ENCODE results near the gene CHRNA1. TPM values are rescaled to one million over a fixed set of nuclear protein-coding genes. Genes with fewer than 3 reads are reported as not detected.

Gene CHRNA1
- total RNA-seq, 2 experiments from 2014 or later: not detected

GRCh38 chr2:174791746-174792280 lies 27.5 kb upstream of the CHRNA1 start:
- CTCF ChIA-PET (ENCODE audit: unreplicated experiment): no interaction called here
- Histone ChIP-seq H3K36me3 (ENCODE audit: insufficient read depth, low read length) (no peaks in the 10 kb centered on the region), H3K9me3 (ENCODE audit: low read length) (no peaks in the 10 kb centered on the region), H3K4me1 (ENCODE audit: insufficient read depth, low read length, poor library complexity, severe bottlenecking) (no peaks in the 10 kb centered on the region), H3K4me2 (ENCODE audit: low read length) (no peak overlapping the region), H3K4me3 (ENCODE audit: low read depth, low read length, poor library complexity, severe bottlenecking) (no peak overlapping the region), H3K79me2 (ENCODE audit: insufficient read depth, low read depth, low read length) (no peaks in the 10 kb centered on the region), H2AFZ (ENCODE audit: low read length) (no peak overlapping the region), H3K27ac (ENCODE audit: low read depth, low read length, poor library complexity, severe bottlenecking) (no peak overlapping the region), H4K20me1 (ENCODE audit: insufficient read depth, low read length) (no peaks in the 10 kb centered on the region), H3K9me2 (ENCODE audit: insufficient read depth, low read length) (no peaks in the 10 kb centered on the region)
- POLR2A ChIA-PET: interaction anchor here (1.6 kb wide), 1 partner anchor 22 kb away, joined by 3 read pairs; no protein-coding TSS in a partner anchor
- intact Hi-C loops (cut with micrococcal nuclease; ENCODE audit: unreplicated experiment): no loop called here
- no TSS peak for BruUV-seq (replicated peaks)
- no peak for TF ChIP-seq CTCF (conservative IDR thresholded peaks at IDR 0.05; ENCODE audit: low read length)
- TF ChIP-seq EZH2phosphoT487 (IDR thresholded peaks at IDR 0.05; ENCODE audit: borderline replicate concordance, low read depth, low read length): no peak
- no peak for DNase-seq (ENCODE audit: low spot score)

GRCh38 chr2:174791020-174791419 lies 26.7 kb upstream of the CHRNA1 start:
- Histone ChIP-seq H3K36me3 (ENCODE audit: insufficient read depth, low read length) (no peaks in the 10 kb centered on the region), H3K4me3 (ENCODE audit: low read depth, low read length, poor library complexity, severe bottlenecking) (no peak overlapping the region)

More at GRCh38 chr2:174791020-174791419, 26.7 kb upstream of the CHRNA1 start:
- H3K79me2 ChIP-seq (ENCODE audit: insufficient read depth, low read depth, low read length): no peaks in the 10 kb centered on the region
- TF ChIP-seq CTCF (conservative IDR thresholded peaks at IDR 0.05; ENCODE audit: low read length) (no peak), EZH2phosphoT487 (IDR thresholded peaks at IDR 0.05; ENCODE audit: borderline replicate concordance, low read depth, low read length) (no peak)
- no peaks in the 10 kb centered on the region for H3K9me3 ChIP-seq (ENCODE audit: low read length)
- no peaks in the 10 kb centered on the region for H3K4me1 ChIP-seq (ENCODE audit: insufficient read depth, low read length, poor library complexity, severe bottlenecking)
- ChIA-PET CTCF (ENCODE audit: unreplicated experiment) (no interaction called here), POLR2A (no interaction called here)
- no peaks in the 10 kb centered on the region for H3K9me2 ChIP-seq (ENCODE audit: insufficient read depth, low read length)
- no peak for DNase-seq (ENCODE audit: low spot score)
- intact Hi-C loops (cut with micrococcal nuclease; ENCODE audit: unreplicated experiment): no loop called here
- H3K4me2 ChIP-seq (ENCODE audit: low read length): no peak overlapping the region
- H3K27ac ChIP-seq (ENCODE audit: low read depth, low read length, poor library complexity, severe bottlenecking): no peak overlapping the region
- no peak overlapping the region for H2AFZ ChIP-seq (ENCODE audit: low read length)
- no TSS peak for BruUV-seq (replicated peaks)
- no peaks in the 10 kb centered on the region for H4K20me1 ChIP-seq (ENCODE audit: insufficient read depth, low read length)
